Measurements from ENCODE around the gene USP21.

- no peak for TF ChIP-seq POLR2AphosphoS5 (IDR thresholded peaks at IDR 0.05; ENCODE audit: low read depth, low read length)
- no peak for TF ChIP-seq TAF1 (IDR thresholded peaks at IDR 0.05; ENCODE audit: borderline replicate concordance, insufficient read depth, low read length)
- no peak for TF ChIP-seq SIN3A (IDR thresholded peaks at IDR 0.05; ENCODE audit: borderline replicate concordance, insufficient read depth, low read length)
- no peak for TF ChIP-seq FOXP2 (optimal IDR thresholded peaks at IDR 0.05; ENCODE audit: borderline replicate concordance, extremely low read depth, extremely low read length, insufficient read depth)
These were observed 578 bp downstream of the USP21 start for GRCh38 chr1:161159913-161160243.

Measured in PFSK-1 (cell line).